ENCODE results near the gene TBC1D16. TPM values are rescaled to one million over a fixed set of nuclear protein-coding genes. Genes with fewer than 3 reads are reported as not detected.

Gene TBC1D16
- polyA plus RNA-seq, 1 experiment = 9.0 TPM

DNA sequence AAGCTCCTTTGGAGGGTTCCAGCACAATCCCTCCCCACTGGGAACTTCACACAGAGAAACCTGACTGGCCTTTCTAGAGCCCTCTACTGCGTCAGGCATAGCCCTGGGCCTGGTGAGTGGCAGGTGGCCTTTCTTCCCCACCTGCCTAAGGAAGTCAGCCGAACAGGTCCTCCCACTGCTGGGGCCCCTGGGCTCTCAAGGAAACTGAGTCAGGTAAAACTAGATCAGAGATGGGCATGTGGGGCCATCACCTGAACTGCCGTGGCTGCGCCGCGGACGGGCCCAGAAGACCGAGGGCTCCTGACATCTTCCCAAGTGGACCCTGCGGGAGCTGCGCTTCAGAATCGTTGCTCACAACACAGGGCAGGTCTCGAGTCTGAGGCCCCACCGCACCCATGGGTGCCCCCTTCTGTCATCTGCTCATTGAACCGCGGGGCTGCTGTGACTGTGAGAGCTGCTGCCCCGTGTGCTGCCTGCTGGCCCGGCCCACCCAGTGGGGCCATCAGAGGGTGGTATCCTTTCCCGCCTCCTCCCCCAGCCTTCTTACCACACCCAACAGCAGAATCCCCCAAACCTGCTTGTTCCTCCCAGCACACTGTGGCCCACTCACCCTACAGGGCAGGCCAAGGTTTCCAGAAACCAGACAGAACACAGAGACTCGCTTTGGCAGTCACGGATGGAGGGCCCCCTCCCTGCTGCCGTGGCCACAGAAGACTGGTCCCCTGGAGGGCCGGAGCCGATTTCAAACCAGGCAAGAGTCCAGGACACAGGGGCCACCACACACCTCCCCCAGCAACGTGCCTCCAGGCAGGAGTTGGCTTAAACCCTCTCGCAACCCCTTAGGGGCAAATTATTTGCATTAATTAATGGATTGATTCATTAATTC is 81.1 kb downstream of the TBC1D16 start:
- TF ChIP-seq, protein P1, sequence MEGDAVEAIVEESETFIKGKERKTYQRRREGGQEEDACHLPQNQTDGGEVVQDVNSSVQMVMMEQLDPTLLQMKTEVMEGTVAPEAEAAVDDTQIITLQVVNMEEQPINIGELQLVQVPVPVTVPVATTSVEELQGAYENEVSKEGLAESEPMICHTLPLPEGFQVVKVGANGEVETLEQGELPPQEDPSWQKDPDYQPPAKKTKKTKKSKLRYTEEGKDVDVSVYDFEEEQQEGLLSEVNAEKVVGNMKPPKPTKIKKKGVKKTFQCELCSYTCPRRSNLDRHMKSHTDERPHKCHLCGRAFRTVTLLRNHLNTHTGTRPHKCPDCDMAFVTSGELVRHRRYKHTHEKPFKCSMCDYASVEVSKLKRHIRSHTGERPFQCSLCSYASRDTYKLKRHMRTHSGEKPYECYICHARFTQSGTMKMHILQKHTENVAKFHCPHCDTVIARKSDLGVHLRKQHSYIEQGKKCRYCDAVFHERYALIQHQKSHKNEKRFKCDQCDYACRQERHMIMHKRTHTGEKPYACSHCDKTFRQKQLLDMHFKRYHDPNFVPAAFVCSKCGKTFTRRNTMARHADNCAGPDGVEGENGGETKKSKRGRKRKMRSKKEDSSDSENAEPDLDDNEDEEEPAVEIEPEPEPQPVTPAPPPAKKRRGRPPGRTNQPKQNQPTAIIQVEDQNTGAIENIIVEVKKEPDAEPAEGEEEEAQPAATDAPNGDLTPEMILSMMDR (IDR thresholded peaks at IDR 0.05; ENCODE audit: insufficient read depth, low read depth, low read length) = no peak
- Histone ChIP-seq H3K36me3 (ENCODE audit: control insufficient read depth, insufficient read depth, low read length) (no peaks in the 10 kb centered on the region; the same call in 1 of the 2 replicates), H3K27me3 (ENCODE audit: control insufficient read depth, insufficient read depth, low read length) (no peaks in the 10 kb centered on the region), H3K4me3 (ENCODE audit: low read depth, low read length) (no peak overlapping the region)
- DNase-seq (ENCODE audit: low read depth) = no peak
- POLR2A ChIA-PET = no interaction called here
- CTCF ChIA-PET = no interaction called here

DNA sequence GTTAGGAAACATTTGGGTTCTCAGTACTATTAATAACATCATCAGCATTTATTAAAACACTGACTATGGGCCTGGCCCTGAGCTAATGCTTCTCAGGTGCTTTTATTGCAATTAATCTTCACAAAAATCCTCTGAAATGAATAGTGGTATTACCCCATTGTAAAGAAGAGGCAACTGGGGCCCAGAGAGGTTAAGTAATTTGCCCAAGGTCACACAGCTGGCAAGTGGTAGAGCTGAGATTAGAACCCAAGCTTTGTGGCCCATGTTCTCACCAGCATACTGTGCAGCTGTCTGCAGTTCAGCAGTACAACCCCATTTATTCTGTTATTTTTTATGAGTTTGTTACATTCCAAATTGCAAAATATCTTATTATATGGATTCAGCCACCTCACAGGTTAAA is 82.3 kb downstream of the TBC1D16 start:
- TF ChIP-seq, protein P1 (IDR thresholded peaks at IDR 0.05; ENCODE audit: insufficient read depth, low read depth, low read length) = no peak
- no peak for DNase-seq (ENCODE audit: low read depth)
- no peak overlapping the region for H3K4me3 ChIP-seq (ENCODE audit: low read depth, low read length)
- ChIA-PET POLR2A (no interaction called here), CTCF (interaction anchor here (1.3 kb wide), 1 partner anchor 110 kb away, joined by 4 read pairs; no protein-coding TSS in a partner anchor)
- H3K27me3 ChIP-seq (ENCODE audit: control insufficient read depth, insufficient read depth, low read length) = no peaks in the 10 kb centered on the region
- H3K36me3 ChIP-seq (ENCODE audit: control insufficient read depth, insufficient read depth, low read length) = peaks cover 3% of the 10 kb centered on the region

DNA sequence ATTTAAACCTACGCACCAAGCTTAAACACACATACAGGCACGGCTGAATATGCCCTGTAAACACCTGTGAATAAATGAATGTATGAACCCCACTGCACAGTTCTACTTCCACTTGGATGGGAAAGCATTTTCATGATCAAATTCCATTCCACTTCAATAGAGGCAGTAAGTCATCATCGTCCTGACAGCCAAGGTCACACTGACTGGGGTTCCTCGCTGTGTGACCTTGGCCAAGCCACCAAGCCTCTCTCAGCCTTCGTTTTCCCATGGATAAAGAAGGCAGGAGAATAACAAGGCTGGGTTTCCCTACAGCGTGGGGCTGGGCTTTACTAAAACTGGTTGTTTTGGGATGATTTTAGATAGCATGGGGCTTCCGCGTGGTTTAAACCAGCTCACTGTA is 82.8 kb downstream of the TBC1D16 start:
- TF ChIP-seq, protein P1 (IDR thresholded peaks at IDR 0.05; ENCODE audit: insufficient read depth, low read depth, low read length) = no peak
- ChIA-PET POLR2A (no interaction called here), CTCF (interaction anchor here (0.6 to 1.3 kb wide), 4 partner anchors 109 to 114 kb away, joined by 3 to 4 read pairs (median 3); partner anchors contain the start of gene CBX4)
- no peak for DNase-seq (ENCODE audit: low read depth)
- no peaks in the 10 kb centered on the region for H3K27me3 ChIP-seq (ENCODE audit: control insufficient read depth, insufficient read depth, low read length)
- H3K36me3 ChIP-seq (ENCODE audit: control insufficient read depth, insufficient read depth, low read length) = peaks cover 4% of the 10 kb centered on the region
- no peak overlapping the region for H3K4me3 ChIP-seq (ENCODE audit: low read depth, low read length)

DNA sequence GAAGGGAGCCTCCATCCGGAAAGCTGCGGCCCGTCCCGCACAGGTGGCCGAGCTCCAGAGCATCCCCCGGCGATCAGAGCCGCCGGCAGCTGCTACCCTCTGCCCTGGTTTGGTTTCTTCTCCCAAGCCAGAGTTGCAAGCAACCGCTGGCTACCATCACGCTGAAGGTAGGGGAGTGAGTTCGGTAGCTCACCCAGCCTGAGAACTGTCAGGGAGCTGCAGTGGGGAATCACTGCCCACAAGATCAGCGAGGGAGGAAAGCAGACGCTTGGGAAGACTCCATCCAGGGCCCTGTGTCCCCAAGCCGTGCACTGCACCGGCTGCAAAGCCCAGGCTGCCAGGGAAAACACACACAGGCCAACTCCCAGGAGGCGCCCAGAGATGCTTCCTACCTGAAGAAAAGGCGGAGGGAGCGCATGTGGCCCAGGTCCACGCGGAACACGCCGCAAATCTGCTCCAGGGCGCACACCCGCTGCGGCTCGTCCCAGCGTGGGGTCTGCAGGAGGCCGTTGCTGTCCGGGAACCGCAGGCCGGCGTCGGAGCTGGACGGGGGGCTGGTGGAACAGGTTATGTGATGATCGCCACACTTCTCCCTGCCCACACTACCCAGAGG is 83.3 kb downstream of the TBC1D16 start:
- ChIA-PET CTCF (interaction anchor here (0.6 to 1.3 kb wide), 5 partner anchors 13 to 113 kb away, joined by 3 to 4 read pairs (median 3); partner anchors contain the start of gene CBX4), POLR2A (no interaction called here)
- no peak for DNase-seq (ENCODE audit: low read depth)
- H3K4me3 ChIP-seq (ENCODE audit: low read depth, low read length) = no peak overlapping the region
- TF ChIP-seq, protein P1 (IDR thresholded peaks at IDR 0.05; ENCODE audit: insufficient read depth, low read depth, low read length) = no peak
- H3K36me3 ChIP-seq (ENCODE audit: control insufficient read depth, insufficient read depth, low read length) = peaks cover 7% of the 10 kb centered on the region
- no peaks in the 10 kb centered on the region for H3K27me3 ChIP-seq (ENCODE audit: control insufficient read depth, insufficient read depth, low read length)
